ENCODE results near the gene KCTD2. TPM values are rescaled to one million over a fixed set of nuclear protein-coding genes. Genes with fewer than 3 reads are reported as not detected.

The KCTD2 gene
- total and polyA plus RNA-seq, 8 donors: 6.3 to 14.6 (median 8.7) TPM

GRCh38 chr17:75086496-75087181, 39.6 kb downstream of the KCTD2 start:
- intact Hi-C loops (cut with DNase I): no loop called here
- H3K4me1 ChIP-seq: no peaks in the 10 kb centered on the region
- H3K27ac ChIP-seq: peak overlapping the region in 1 of 4 donors; percentile 82
- no peaks in the 10 kb centered on the region for H3K36me3 ChIP-seq
- no peaks in the 10 kb centered on the region for H3K9me3 ChIP-seq
- H3K27me3 ChIP-seq: no peaks in the 10 kb centered on the region
- ATAC-seq (no peak), DNase-seq (no peak), FAIRE-seq (no peak)
- WGBS, 2 donors: 72 to 78% methylated on average over 15 of the region's 15 CpGs
- H3K4me3 ChIP-seq: no peak overlapping the region
- no peak for TF ChIP-seq CTCF (IDR thresholded peaks at IDR 0.05)

GRCh38 chr17:75087182-75087557, 40.1 kb downstream of the KCTD2 start:
- no peaks in the 10 kb centered on the region for H3K27me3 ChIP-seq
- peak overlapping the region in 2 of 4 donors; percentile 35 to 48 for H3K4me3 ChIP-seq
- ATAC-seq (no peak), DNase-seq (no peak), FAIRE-seq (no peak)
- intact Hi-C loops (cut with DNase I): no loop called here
- peak overlapping the region; percentile 26 to 83 (median 76) for H3K27ac ChIP-seq
- no peaks in the 10 kb centered on the region for H3K4me1 ChIP-seq
- no peak for TF ChIP-seq CTCF (IDR thresholded peaks at IDR 0.05)
- no peaks in the 10 kb centered on the region for H3K9me3 ChIP-seq
- H3K36me3 ChIP-seq: no peaks in the 10 kb centered on the region
- 79 to 83% methylated on average over 12 of the region's 12 CpGs for WGBS, 2 donors

- peak; percentile 80 to 86 (median 84) for ATAC-seq
- peak within 1 kb of the TSS; percentile 59 to 83 (median 76) for H3K27ac ChIP-seq
- no peak for FAIRE-seq
- no peak for TF ChIP-seq CTCF (IDR thresholded peaks at IDR 0.05)
- peak within 1 kb of the TSS; percentile 15 to 48 (median 28) for H3K4me3 ChIP-seq
- DNase-seq: peak in 5 of 6 donors; percentile 64 to 80 (median 71)
- no peaks in the 10 kb centered on the region for H3K4me1 ChIP-seq
- intact Hi-C loops (cut with DNase I): no loop called here
- H3K36me3 ChIP-seq: no peaks in the 10 kb centered on the region
- H3K9me3 ChIP-seq: no peaks in the 10 kb centered on the region
- 20 to 22% methylated on average over 64 to 69 of the region's 69 CpGs for WGBS, 2 donors
- no peaks in the 10 kb centered on the region for H3K27me3 ChIP-seq
Observed at GRCh38 chr17:75087558-75088453, 40.8 kb downstream of the KCTD2 start, which contains the start of gene SLC16A5. SLC16A5 (plus strand) TSS chr17:75087954; CDS start chr17:75093637, 5,683 bp downstream.

GRCh38 chr17:75088465-75089417, 41.7 kb downstream of the KCTD2 start:
- peak overlapping the region; percentile 59 to 83 (median 76) for H3K27ac ChIP-seq
- H3K9me3 ChIP-seq: no peaks in the 10 kb centered on the region
- FAIRE-seq (no peak), ATAC-seq (peak in 2 of 4 donors; percentile 14 to 23), DNase-seq (no peak)
- no peaks in the 10 kb centered on the region for H3K27me3 ChIP-seq
- TF ChIP-seq CTCF (IDR thresholded peaks at IDR 0.05): no peak
- no peaks in the 10 kb centered on the region for H3K36me3 ChIP-seq
- WGBS, 2 donors: 78 to 81% methylated on average over 11 of the region's 11 CpGs
- intact Hi-C loops (cut with DNase I): no loop called here
- no peaks in the 10 kb centered on the region for H3K4me1 ChIP-seq
- H3K4me3 ChIP-seq: peak overlapping the region in 3 of 4 donors; percentile 15 to 48 (median 35)
